Superior temporal gyrus (tissue), 1 donor: Measurements from ENCODE around the gene DYNC2LI1.

Experiments
- DNase-seq: peaks from one replicate; pipeline ENCODE4 v3.0.0-alpha.2; 2016; ENCODE audit errors: extremely low spot score

The DYNC2LI1 gene

DNA sequence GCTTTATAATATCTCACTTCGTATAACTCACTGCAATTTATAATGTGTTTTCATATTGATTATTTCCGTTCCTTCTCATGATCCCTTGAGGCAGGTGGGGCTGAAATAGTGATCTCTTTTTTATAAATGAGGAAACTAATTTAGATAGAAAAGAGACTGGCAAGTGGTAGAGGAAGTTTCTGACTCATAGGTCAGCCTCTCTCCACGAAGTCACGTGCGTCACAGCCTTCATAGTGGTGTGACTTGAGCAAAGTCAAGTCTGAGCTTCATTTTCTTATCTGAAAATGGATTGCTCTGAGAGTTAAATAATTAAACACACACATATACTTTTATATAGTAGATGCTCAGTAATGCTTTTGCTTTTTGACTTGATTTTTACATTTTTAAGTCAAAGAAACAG lies 44.9 kb downstream of the DYNC2LI1 start:
- DNase-seq: no peak

- DNase-seq: no peak
Observed at GRCh38 chr2:43819491-43820163, 45.8 kb downstream of the DYNC2LI1 start.

- no peak for DNase-seq
Observed at GRCh38 chr2:43822839-43823238, 49.0 kb downstream of the DYNC2LI1 start.

DNA sequence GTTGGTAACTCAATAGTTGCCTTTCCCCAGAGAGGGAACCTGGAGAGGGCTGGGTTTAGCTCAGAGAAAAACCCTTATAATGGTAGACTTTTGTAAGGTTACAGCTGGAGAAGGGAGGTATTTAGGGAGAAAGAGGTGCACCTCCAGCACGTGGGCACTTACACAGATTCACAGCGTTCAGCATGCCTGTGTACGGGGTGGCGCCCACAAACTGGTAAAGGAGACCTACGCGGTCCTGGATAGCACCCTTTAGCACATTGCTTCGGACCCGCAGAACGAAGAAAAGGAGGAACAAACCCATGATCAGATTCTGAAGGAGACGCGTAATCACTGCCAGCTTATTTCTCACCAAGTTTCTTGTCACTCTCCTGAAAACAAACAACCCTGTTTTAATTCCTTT lies 49.9 kb downstream of the DYNC2LI1 start:
- DNase-seq: no peak

DNA sequence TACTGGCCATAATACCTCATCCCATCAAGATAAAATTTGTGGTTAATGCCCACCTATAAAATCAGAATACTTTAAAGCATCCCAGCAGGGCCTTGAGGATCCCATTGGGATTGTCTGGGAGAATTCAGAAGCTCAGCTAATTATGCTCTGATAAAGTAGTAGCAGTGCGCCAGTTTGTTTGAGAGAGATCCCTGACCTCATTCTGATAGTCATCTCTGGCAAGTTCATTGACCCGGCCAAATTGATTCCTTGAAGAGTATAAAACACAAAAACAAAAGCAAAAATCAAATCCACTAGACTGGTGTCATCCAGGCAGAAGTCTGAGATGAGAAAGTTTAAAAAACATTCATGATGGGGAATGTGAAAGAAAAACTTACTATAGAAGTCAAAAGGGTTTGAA lies 50.7 kb downstream of the DYNC2LI1 start:
- DNase-seq: no peak

DNA sequence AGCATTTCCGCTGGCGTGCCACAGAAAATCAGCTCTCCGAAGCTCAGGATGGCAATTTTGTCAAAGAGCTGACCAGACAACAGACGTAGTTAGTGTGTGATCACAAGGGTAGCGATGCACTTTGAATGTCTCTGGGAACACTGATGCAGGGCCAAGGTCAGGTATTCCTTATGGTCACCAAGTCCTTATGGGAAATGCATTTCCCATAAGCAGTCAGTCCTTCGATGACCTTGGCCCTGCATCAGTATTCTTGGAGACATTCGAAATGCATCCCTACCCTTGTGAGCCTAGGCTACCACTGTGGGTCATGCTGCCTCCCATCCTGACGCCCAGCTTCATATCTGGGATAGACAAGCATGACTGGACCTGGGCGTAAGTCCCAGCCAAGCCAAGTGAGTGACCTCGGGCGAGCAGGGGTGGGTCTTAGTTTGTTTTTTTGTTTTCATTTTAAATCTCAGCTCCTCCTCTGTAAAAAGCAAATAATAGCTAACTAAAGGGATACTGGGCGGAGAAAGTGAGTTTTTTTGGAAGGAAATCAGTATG lies 51.2 kb downstream of the DYNC2LI1 start:
- DNase-seq: no peak

DNA sequence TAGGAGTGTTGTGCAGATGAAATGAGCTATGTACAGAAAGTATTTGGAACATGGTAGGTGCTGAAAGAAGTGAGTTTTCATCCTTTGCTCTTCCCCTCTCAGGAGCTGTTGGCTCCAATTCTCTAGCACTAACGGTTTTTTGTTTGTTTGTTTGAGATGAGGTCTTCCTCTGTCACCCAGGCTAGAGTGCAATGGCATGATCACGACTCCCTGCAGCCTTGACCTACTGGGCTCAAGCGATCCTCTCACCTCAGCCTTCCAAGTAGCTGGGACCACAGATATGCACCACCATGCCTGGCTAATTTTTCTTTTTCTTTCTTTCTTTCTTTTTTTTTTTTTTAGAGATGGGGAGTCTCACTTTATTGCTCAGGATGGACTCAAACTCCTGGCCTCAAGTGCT lies 52.0 kb downstream of the DYNC2LI1 start:
- no peak for DNase-seq

GRCh38 chr2:43826305-43827250 lies 52.7 kb downstream of the DYNC2LI1 start:
- no peak for DNase-seq

DNA sequence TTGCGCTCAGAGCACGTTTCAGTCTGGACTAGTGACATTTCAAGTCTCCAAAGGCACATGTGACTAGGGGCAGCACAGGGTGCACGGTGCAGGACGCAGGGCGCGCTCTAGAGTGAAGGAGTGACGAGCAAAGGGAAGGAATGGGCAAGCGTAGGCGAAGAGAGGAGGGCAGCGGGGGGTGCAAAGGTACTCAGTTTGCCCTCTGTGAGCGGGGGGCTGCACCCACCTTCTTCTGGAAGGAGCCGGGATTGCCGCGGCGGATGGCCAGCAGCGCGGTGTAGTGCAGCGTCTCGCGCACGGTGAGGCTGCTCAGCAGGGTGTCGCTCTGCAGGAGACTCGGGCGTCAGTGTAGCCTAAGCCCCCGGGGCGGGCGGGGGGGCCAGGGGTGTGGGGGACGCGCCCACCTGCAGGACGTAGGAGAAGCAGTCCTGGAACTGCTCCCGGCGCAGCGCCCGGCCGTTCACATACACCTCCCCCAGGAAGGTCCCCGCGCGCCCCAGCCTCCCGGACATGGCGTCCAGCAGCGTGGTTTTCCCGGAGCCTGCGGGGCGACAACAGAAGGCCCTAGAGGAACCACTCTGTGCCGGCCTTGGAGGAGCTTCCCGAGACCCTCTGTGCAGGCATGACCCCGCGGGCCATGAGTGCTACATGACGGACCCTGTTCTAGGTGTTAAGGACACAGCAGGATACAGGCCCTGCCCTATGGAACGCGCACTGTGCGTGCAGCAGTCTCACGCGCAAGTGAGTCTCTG lies 57.9 kb downstream of the DYNC2LI1 start:
- DNase-seq: no peak

- DNase-seq: no peak
Observed at GRCh38 chr2:43832457-43832856, 58.6 kb downstream of the DYNC2LI1 start.

- DNase-seq: no peak
Observed at GRCh38 chr2:43837033-43837432, 63.2 kb downstream of the DYNC2LI1 start.

DNA sequence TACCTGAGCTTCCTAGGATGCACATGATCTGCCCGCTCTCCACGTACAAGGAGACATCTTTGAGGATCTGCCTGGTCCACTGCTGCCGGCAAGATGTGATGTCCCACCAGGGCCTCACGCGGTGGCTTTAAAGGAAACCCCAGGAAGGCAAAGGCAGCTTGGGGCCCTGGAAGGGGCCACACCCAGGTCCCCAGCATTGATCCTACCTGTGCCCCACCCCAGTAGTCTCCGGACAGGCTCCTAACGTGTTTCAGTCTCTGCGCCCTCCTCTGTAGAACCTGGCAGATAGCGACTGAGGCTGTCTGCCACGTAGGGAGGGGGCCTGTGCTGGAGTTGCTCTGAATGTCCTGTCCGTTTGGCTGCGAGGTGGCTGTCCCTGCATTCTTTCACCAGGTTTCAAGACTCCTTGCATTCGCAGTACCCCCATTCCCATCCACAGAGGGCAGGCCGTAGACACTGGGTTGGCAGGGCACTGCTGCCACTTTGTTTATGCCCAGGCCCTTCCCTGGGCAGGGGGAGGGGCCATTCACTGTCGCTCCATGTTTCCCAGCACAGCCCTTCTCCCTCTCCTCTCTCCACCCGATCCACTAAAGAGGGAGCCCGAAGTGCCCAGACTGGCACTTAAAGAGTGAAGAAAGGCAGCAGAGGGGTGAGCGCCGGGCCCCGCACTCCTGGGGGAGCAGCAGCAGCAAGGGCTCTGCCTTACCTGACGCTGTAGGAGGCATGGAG lies 64.2 kb downstream of the DYNC2LI1 start:
- no peak for DNase-seq

DNA sequence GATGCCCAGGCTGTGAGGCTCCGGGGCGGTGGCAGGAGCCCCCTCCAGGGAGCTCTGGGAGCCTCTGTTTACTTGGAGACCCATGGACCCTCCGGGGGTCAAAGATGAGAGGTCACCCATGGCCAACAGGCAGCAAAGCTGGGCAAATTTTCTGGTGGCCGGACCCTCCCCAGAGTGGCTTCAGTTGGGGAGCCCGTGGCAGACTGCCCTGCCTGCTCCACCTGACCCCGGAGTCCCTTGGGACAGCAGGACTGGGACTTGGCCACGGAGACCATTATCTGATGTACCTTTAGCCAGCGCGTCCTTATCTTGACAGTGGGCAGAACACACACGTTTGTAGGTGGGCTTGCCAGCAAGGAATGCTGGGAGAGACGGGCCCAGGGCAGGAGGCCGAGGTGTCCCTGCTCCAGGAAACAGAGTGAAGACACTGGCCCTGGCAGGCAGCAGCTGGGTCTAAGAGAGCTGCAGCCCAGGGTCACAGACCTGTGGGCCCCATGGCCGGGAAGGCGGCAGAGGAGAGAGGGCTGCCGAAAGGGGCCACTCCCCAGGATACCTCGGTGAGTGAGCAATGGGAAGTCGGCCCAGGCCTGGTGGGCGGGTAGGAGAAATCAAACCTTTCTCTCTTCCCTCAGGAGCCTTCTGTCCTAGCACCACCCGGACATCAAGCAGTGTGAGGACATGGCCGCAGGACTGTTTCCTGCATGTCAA lies 64.9 kb downstream of the DYNC2LI1 start, which contains the start of the genes ABCG5 and ABCG8:
TSS of gene ABCG5 (minus strand) at position 280 of the 708 bp plus-strand sequence. CDS start at position 120, 160 bp downstream.
TSS of gene ABCG8 (plus strand) at position 412 of the 708 bp plus-strand sequence. CDS start at position 495, 83 bp downstream.
- no peak for DNase-seq

GRCh38 chr2:43839776-43840564 lies 66.1 kb downstream of the DYNC2LI1 start:
- DNase-seq: no peak

DNA sequence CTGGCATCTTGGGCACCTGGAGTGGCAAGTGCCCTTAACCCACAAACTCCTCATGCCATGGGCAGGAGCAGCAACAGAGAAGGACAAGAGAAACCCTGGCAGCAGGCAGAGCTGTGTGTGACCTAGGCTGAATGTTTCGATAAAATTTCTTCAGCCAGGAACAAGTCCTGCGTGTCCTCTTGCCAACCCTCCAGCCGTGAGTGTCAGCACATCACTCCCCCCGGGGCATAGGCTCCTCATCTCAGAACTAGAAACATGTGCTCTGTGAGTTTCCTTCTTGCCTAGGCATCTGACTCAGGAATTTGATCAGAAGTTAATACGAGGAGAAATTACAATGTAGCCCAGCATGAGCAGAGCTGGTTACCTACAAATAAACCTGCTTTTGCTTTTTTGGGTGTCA lies 67.1 kb downstream of the DYNC2LI1 start:
- no peak for DNase-seq

DNA sequence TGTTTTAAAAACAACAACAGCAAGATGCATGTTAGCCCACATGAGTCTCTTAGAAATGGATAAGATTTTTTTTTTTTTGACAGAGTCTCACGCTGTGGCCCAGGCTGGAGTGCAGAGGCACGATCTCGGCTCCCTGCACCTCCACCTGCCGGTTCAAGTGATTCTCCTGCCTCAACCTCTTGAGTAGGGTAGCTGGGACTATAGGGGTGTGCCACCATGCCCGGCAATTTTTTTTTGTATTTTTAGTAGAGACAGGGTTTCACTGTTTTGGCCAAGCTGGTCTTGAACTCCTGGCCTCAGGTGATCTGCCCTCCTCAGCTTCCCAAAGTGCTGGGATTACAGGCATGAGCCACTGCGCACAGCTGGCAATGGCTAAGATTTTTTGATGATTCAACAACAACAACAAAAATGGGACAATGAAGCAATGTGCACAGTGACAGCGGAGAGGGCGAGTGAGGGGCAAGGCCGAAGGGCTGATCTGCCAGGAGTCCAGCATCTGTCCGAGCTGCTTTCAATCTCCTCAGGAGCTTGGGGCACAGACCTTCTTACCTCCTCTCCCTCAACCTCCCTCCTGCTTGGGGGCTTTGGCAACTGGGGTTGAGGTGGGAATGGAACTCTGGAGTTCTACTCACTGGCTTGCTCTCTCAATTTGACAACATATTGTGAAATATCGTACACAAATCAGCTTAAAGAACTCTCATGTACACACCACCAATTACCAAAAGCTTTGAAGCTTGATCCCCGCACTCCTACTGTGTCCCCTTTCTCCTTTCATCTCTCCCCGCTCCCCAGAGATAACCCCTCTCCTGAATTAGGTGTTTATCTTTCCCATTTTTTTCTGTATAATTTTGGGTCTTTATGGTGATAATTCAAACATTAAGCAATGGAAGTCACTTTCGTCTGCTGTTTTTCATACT lies 68.4 kb downstream of the DYNC2LI1 start:
- DNase-seq: no peak

GRCh38 chr2:43842866-43843226 lies 69.0 kb downstream of the DYNC2LI1 start:
- DNase-seq: no peak

DNA sequence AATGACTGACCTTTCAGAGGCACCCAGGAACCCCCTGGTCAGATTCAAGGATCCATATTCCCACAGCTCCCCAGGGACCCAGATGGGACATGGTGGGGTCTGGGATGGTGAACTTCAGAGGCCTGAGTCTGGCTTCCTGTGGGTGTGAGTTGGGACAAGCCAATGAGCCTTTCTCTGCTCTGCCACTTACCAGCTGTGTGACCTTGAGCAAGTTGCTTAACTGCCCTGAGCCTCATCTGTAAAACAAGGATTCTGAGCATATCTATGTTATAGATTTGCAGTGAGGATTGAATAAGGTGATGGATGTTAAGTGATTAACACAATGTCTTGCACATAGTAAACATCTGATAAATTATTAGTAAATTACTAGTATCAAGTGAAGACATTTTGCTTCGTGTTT lies 71.3 kb downstream of the DYNC2LI1 start:
- no peak for DNase-seq
